ENCODE data around the gene CYP17A1.
"Not testable (repeated sequence)": the region's sequence is repeated elsewhere in the genome, so short reads cannot be mapped to it uniquely, and the experiment has no call there.

The CYP17A1 gene

DNA sequence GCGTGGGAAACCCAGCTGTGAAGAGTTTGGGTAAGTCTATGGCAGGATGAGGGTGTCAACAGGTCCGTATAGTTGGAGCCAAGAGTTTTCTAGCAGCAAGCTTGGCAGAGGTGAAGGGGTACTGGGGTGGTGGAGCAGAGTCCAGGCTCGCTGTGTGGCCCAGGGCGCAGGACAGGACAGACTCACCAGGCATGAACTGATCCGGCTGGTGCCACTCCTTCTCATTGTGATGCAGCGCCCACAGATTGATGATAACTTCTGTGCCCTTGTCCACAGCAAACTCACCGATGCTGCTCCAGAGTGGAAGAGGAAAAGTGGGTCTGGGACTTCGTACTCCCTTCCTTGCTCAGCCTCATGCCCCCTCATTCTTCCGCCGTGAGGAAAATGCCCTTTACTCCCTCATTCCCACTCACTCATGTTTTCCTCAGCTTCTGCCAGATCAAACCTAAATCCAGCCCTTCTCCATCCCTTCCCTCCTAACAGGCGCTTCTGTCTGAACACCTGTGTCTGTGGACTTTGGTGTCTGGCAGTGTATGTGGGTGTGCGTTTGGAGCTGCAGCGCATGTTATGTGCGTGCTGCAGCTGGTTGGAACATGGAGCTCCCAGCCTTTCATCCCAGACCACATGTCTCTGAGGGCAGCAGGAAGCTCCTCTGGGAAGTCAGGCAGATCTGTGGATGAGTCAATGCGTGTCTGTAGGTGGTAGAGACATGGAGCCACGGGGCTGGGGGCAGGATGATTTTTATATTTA, 5.7 kb downstream of the CYP17A1 start:
- Histone ChIP-seq H3K9ac (ENCODE audit: low read length) (no peak overlapping the region), H3K27me3 (ENCODE audit: control insufficient read depth, insufficient read depth, low read length) (no peaks in the 10 kb centered on the region), H3K4me1 (ENCODE audit: control insufficient read depth, insufficient read depth, low read length) (no peaks in the 10 kb centered on the region), H3K27ac (ENCODE audit: low read depth, low read length) (no peak overlapping the region), H3K36me3 (ENCODE audit: control insufficient read depth, insufficient read depth, low read length) (no peaks in the 10 kb centered on the region), H3K4me3 (ENCODE audit: low read length) (no peak overlapping the region)

DNA sequence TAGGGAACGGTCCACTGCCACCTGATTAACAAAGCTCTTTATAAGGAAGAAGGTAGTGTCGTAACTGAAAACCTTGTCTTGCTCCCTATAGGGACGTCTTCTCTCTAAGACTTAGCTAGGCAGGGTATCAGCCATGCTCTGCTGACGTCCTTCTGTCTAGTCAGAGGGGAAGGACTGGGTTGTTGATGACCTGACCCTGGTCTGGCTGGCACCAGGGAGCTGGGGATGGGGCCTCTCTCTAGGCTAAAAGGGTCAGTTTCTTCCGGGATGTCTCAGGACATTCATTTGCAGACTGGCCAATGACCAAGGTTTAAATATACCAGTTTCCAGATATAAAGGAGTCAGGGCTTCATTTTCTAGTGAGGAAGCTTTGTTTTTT, 9.6 kb downstream of the CYP17A1 start:
- Histone ChIP-seq H3K36me3 (ENCODE audit: control insufficient read depth, insufficient read depth, low read length) (no peaks in the 10 kb centered on the region), H3K4me1 (ENCODE audit: control insufficient read depth, insufficient read depth, low read length) (no peaks in the 10 kb centered on the region), H3K4me3 (ENCODE audit: low read length) (no peak overlapping the region), H3K9ac (ENCODE audit: low read length) (no peak overlapping the region), H3K27ac (ENCODE audit: low read depth, low read length) (no peak overlapping the region), H3K27me3 (ENCODE audit: control insufficient read depth, insufficient read depth, low read length) (no peaks in the 10 kb centered on the region)

DNA sequence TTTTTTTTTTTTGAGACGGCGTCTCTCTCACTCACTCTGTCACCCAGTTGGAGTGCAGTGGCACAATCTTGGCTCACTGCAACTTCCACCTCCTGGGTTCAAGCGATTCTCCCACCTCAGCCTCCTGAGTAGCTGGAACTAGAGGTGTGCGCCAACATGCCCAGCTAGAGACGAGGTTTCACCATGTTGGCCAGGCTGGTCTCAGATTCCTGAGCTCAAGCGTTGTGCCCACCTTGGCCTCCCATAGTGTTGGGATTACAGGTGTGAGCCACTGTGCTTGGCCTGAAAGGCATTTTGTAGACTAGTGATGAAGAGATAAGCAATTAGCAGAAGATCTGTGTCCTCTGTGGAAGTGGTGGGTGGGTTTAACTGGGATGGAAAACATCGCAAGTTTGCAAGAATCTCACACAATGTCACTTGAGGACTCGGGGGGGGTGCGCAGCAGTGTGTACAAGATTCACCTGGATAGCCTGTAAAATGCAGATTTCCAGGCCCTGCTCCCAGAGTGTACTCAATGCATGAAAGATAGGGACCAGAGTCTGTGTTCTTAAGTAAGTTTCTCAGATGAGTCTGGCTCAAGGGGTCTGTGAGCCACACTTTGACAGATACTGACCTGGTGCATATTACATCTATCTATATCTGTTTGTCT, 10.9 kb downstream of the CYP17A1 start:
- Histone ChIP-seq H3K27ac (ENCODE audit: low read depth, low read length) (no peak overlapping the region), H3K36me3 (ENCODE audit: control insufficient read depth, insufficient read depth, low read length) (no peaks in the 10 kb centered on the region), H3K27me3 (ENCODE audit: control insufficient read depth, insufficient read depth, low read length) (no peaks in the 10 kb centered on the region), H3K4me1 (ENCODE audit: control insufficient read depth, insufficient read depth, low read length) (no peaks in the 10 kb centered on the region), H3K9ac (ENCODE audit: low read length) (no peak overlapping the region), H3K4me3 (ENCODE audit: low read length) (no peak overlapping the region)

- Histone ChIP-seq H3K9ac (ENCODE audit: low read length) (no peak overlapping the region), H3K27ac (ENCODE audit: low read depth, low read length) (no peak overlapping the region), H3K4me1 (ENCODE audit: control insufficient read depth, insufficient read depth, low read length) (no peaks in the 10 kb centered on the region), H3K4me3 (ENCODE audit: low read length) (no peak overlapping the region), H3K27me3 (ENCODE audit: control insufficient read depth, insufficient read depth, low read length) (no peaks in the 10 kb centered on the region), H3K36me3 (ENCODE audit: control insufficient read depth, insufficient read depth, low read length) (no peaks in the 10 kb centered on the region)
Measured at GRCh38 chr10:102824664-102825063, 12.5 kb downstream of the CYP17A1 start.

- Histone ChIP-seq H3K4me3 (ENCODE audit: low read length) (no peak overlapping the region), H3K36me3 (ENCODE audit: control insufficient read depth, insufficient read depth, low read length) (no peaks in the 10 kb centered on the region), H3K4me1 (ENCODE audit: control insufficient read depth, insufficient read depth, low read length) (no peaks in the 10 kb centered on the region), H3K27ac (ENCODE audit: low read depth, low read length) (no peak overlapping the region), H3K9ac (ENCODE audit: low read length) (no peak overlapping the region), H3K27me3 (ENCODE audit: control insufficient read depth, insufficient read depth, low read length) (no peaks in the 10 kb centered on the region)
Measured at GRCh38 chr10:102822222-102822621, 15.0 kb downstream of the CYP17A1 start.

- not testable (repeated sequence) for H3K27ac ChIP-seq (ENCODE audit: low read depth, low read length); H3K4me3 ChIP-seq (ENCODE audit: low read length); H3K9ac ChIP-seq (ENCODE audit: low read length); H3K36me3 ChIP-seq (ENCODE audit: control insufficient read depth, insufficient read depth, low read length); H3K27me3 ChIP-seq (ENCODE audit: control insufficient read depth, insufficient read depth, low read length)
- peaks cover 14% of the 10 kb centered on the region for H3K4me1 ChIP-seq (ENCODE audit: control insufficient read depth, insufficient read depth, low read length)
Measured at GRCh38 chr10:102820008-102820407, 17.2 kb downstream of the CYP17A1 start.

DNA sequence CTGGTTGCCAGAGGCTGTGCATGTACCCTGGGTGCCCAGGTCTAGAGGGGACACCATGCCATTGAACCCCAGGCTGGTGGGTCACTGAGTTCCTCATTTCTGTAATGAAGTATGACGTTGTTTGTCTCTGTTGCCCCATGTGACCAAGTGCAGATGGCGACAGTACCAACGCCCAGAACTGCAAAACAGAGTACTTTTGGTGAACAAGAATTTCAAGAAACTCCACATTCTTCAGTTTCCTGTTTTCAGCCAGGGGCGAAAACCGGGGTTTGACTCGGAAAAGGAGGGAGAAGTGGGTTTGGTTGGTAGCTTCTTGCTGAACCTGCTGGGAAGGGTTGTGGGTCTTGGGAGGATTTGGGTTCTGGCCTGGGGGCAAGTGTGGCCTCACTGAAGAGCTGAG, 18.2 kb downstream of the CYP17A1 start:
- no peak overlapping the region for H3K9ac ChIP-seq (ENCODE audit: low read length)
- H3K27ac ChIP-seq (ENCODE audit: low read depth, low read length), result no peak overlapping the region
- H3K4me3 ChIP-seq (ENCODE audit: low read length), result no peak overlapping the region
- H3K36me3 ChIP-seq (ENCODE audit: control insufficient read depth, insufficient read depth, low read length), result peaks cover 4% of the 10 kb centered on the region
- no peaks in the 10 kb centered on the region for H3K27me3 ChIP-seq (ENCODE audit: control insufficient read depth, insufficient read depth, low read length)
- peaks cover 17% of the 10 kb centered on the region for H3K4me1 ChIP-seq (ENCODE audit: control insufficient read depth, insufficient read depth, low read length)

GRCh38 chr10:102817175-102817574, 20.0 kb downstream of the CYP17A1 start:
- no peak overlapping the region for H3K9ac ChIP-seq (ENCODE audit: low read length)

DNA sequence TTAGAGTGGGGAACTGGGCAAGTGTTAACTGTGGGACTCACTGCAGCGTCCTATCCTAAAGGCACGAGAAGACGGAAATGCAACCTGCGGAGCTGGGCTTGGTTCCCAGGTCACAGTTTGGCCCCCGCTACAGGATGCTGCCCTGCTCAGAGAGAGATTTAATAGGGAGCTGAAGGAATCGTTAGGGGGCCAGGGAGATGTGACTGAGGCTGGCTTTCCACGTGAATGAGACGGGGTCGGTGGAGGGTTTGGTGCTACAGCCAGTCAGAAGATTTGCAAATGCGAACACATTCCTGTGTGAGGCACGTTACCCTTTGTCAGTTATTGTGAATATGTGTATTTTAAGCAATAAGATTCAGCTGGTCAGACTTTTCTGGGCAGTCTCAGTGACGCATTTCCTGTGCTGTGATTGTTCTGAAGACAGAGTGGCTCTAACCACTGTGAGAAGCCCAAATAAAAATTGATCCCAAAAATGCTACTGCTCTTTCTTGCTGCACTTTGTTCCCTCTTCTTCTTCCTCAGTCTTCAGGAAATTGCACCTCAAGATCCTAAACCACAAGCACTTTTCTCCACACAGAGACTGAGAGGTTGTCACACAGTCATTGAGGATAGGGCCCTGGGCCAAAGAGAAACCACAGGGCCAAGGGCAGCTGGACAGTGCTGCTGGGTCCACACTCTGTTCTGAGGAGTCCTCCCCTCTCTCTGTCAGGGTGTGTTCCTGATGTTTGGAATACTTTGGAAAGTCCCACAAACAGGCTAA, 21.2 kb downstream of the CYP17A1 start:
- H3K27ac ChIP-seq (ENCODE audit: low read depth, low read length), result peak overlapping the region; percentile 88
- H3K4me3 ChIP-seq (ENCODE audit: low read length), result no peak overlapping the region
- peaks cover 17% of the 10 kb centered on the region for H3K4me1 ChIP-seq (ENCODE audit: control insufficient read depth, insufficient read depth, low read length)
- peaks cover 23% of the 10 kb centered on the region for H3K36me3 ChIP-seq (ENCODE audit: control insufficient read depth, insufficient read depth, low read length)
- no peaks in the 10 kb centered on the region for H3K27me3 ChIP-seq (ENCODE audit: control insufficient read depth, insufficient read depth, low read length)
- peak overlapping the region; percentile 32 for H3K9ac ChIP-seq (ENCODE audit: low read length)

More at GRCh38 chr10:102817175-102817574, 20.0 kb downstream of the CYP17A1 start:
- no peaks in the 10 kb centered on the region for H3K27me3 ChIP-seq (ENCODE audit: control insufficient read depth, insufficient read depth, low read length)
- H3K27ac ChIP-seq (ENCODE audit: low read depth, low read length), result peak overlapping the region; percentile 88
- H3K4me3 ChIP-seq (ENCODE audit: low read length), result no peak overlapping the region
- peaks cover 15% of the 10 kb centered on the region for H3K36me3 ChIP-seq (ENCODE audit: control insufficient read depth, insufficient read depth, low read length)
- peaks cover 17% of the 10 kb centered on the region for H3K4me1 ChIP-seq (ENCODE audit: control insufficient read depth, insufficient read depth, low read length)

GRCh38 chr10:102814873-102815661, 22.1 kb downstream of the CYP17A1 start:
- Histone ChIP-seq H3K27me3 (ENCODE audit: control insufficient read depth, insufficient read depth, low read length) (no peaks in the 10 kb centered on the region), H3K9ac (ENCODE audit: low read length) (no peak overlapping the region), H3K4me1 (ENCODE audit: control insufficient read depth, insufficient read depth, low read length) (peaks cover 17% of the 10 kb centered on the region), H3K4me3 (ENCODE audit: low read length) (no peak overlapping the region), H3K36me3 (ENCODE audit: control insufficient read depth, insufficient read depth, low read length) (peaks cover 24% of the 10 kb centered on the region), H3K27ac (ENCODE audit: low read depth, low read length) (peak overlapping the region; percentile 88)

DNA sequence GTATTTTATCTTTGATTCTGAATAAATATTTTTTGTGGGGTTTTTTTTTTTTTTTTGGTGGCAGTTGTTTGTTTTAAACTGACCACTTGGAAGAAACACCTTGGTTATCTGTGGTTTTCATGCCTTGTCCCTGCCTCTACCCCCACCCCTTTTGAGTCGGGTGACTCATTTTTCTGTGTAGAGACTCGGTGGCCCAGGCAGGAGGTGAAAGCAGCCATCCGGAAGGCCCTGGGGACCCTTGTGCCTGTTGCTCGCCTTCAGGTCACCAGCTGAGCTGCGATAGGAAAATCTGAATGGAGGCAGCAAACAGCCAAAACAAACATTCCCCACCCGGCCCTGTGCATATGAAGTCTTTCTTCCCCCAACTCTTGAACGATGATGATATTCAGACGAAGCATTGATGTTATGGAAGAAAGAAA, 22.8 kb downstream of the CYP17A1 start:
- no peak overlapping the region for H3K9ac ChIP-seq (ENCODE audit: low read length)
- no peaks in the 10 kb centered on the region for H3K27me3 ChIP-seq (ENCODE audit: control insufficient read depth, insufficient read depth, low read length)
- H3K36me3 ChIP-seq (ENCODE audit: control insufficient read depth, insufficient read depth, low read length), result peaks cover 29% of the 10 kb centered on the region
- H3K4me1 ChIP-seq (ENCODE audit: control insufficient read depth, insufficient read depth, low read length), result peaks cover 17% of the 10 kb centered on the region
- peak overlapping the region; percentile 88 for H3K27ac ChIP-seq (ENCODE audit: low read depth, low read length)
- no peak overlapping the region for H3K4me3 ChIP-seq (ENCODE audit: low read length)
